ENCODE data around the gene SOD2. TPM values are rescaled to one million over a fixed set of nuclear protein-coding genes. Genes with fewer than 3 reads are reported as not detected.
A peak's percentile ranks its signal among the peaks of the same experiment; 100 is the strongest.

Gene SOD2
- total and polyA plus RNA-seq, 2 of the 13 experiments (the other 11 are each of a cell fraction or from before 2014, with no cell fraction given) = 304 to 309 TPM

GRCh38 chr6:159692303-159693127 lies 526 bp downstream of the SOD2 start (continued):
- TF ChIP-seq, protein P1, sequence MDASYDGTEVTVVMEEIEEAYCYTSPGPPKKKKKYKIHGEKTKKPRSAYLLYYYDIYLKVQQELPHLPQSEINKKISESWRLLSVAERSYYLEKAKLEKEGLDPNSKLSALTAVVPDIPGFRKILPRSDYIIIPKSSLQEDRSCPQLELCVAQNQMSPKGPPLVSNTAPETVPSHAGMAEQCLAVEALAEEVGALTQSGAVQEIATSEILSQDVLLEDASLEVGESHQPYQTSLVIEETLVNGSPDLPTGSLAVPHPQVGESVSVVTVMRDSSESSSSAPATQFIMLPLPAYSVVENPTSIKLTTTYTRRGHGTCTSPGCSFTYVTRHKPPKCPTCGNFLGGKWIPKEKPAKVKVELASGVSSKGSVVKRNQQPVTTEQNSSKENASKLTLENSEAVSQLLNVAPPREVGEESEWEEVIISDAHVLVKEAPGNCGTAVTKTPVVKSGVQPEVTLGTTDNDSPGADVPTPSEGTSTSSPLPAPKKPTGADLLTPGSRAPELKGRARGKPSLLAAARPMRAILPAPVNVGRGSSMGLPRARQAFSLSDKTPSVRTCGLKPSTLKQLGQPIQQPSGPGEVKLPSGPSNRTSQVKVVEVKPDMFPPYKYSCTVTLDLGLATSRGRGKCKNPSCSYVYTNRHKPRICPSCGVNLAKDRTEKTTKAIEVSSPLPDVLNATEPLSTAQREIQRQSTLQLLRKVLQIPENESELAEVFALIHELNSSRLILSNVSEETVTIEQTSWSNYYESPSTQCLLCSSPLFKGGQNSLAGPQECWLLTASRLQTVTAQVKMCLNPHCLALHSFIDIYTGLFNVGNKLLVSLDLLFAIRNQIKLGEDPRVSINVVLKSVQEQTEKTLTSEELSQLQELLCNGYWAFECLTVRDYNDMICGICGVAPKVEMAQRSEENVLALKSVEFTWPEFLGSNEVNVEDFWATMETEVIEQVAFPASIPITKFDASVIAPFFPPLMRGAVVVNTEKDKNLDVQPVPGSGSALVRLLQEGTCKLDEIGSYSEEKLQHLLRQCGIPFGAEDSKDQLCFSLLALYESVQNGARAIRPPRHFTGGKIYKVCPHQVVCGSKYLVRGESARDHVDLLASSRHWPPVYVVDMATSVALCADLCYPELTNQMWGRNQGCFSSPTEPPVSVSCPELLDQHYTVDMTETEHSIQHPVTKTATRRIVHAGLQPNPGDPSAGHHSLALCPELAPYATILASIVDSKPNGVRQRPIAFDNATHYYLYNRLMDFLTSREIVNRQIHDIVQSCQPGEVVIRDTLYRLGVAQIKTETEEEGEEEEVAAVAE (CRISPR knock-in tag; IDR thresholded peaks at IDR 0.05; ENCODE audit: borderline replicate concordance) = no peak
- TF ChIP-seq NR0B2 (CRISPR knock-in tag; IDR thresholded peaks at IDR 0.05) (no peak), HDAC6 (IDR thresholded peaks at IDR 0.05; ENCODE audit: low read depth, low read length) (no peak), DR1 (CRISPR knock-in tag; IDR thresholded peaks at IDR 0.05) (no peak), LCORL (IDR thresholded peaks at IDR 0.05) (no peak), LCORL (CRISPR knock-in tag; IDR thresholded peaks at IDR 0.05) (no peak), ZSCAN30 (CRISPR knock-in tag; IDR thresholded peaks at IDR 0.05) (0 out of 2 replicates have a peak, but pooled peaks have one; percentile 60), MAFG (CRISPR knock-in tag; IDR thresholded peaks at IDR 0.05) (0 out of 2 replicates have a peak, but pooled peaks have one; percentile 49), ZNF709 (CRISPR knock-in tag; IDR thresholded peaks at IDR 0.05) (peak; percentile 73; the same call in 1 of the 2 replicates), ZNF652 (CRISPR knock-in tag; IDR thresholded peaks at IDR 0.05; ENCODE audit: borderline replicate concordance, low read depth) (no peak), KDM3A (CRISPR knock-in tag; IDR thresholded peaks at IDR 0.05; ENCODE audit: low read depth) (no peak; the same call in none of the 2 replicates), SP1 (IDR thresholded peaks at IDR 0.05) (no peak), SP1 (CRISPR knock-in tag; IDR thresholded peaks at IDR 0.05) (no peak), ATAD3A (CRISPR knock-in tag; IDR thresholded peaks at IDR 0.05) (no peak), KDM2A (CRISPR knock-in tag; IDR thresholded peaks at IDR 0.05; ENCODE audit: borderline replicate concordance, low read depth) (0 out of 2 replicates have a peak, but pooled peaks have one; percentile 31), NR2C2 (CRISPR knock-in tag; IDR thresholded peaks at IDR 0.05; ENCODE audit: borderline replicate concordance) (no peak; the same call in 1 of the 2 replicates), ASH2L (IDR thresholded peaks at IDR 0.05; ENCODE audit: insufficient read length, low read depth, low read length) (peak; percentile 60), AGO2 (optimal IDR thresholded peaks at IDR 0.05; ENCODE audit: low read depth, low read length) (peak; percentile 83), SMARCC2 (IDR thresholded peaks at IDR 0.05) (no peak), MEIS2 (CRISPR knock-in tag; IDR thresholded peaks at IDR 0.05) (peak; percentile 9; the same call in 1 of the 2 replicates), SMARCE1 (IDR thresholded peaks at IDR 0.05; ENCODE audit: borderline replicate concordance) (no peak), ARNT2 (CRISPR knock-in tag; IDR thresholded peaks at IDR 0.05; ENCODE audit: low read depth) (0 out of 2 replicates have a peak, but pooled peaks have one; percentile 14), MZF1 (CRISPR knock-in tag; IDR thresholded peaks at IDR 0.05; ENCODE audit: borderline replicate concordance) (no peak)
- TF ChIP-seq, protein P2, sequence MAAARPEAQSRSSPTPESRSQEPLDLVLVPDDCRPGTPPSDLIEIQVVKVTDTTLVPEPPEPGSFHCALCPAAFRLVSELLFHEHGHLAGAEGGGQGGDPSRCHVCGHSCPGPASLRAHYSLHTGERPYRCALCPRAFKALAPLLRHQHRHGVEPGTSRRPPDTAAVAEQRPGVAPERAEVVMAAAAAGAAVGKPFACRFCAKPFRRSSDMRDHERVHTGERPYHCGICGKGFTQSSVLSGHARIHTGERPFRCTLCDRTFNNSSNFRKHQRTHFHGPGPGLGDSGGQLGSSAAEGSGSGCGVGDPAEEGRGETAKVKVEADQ (CRISPR knock-in tag; IDR thresholded peaks at IDR 0.05; ENCODE audit: borderline replicate concordance) = no peak
- TF ChIP-seq, protein P3, sequence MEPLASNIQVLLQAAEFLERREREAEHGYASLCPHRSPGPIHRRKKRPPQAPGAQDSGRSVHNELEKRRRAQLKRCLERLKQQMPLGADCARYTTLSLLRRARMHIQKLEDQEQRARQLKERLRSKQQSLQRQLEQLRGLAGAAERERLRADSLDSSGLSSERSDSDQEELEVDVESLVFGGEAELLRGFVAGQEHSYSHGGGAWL (CRISPR knock-in tag; IDR thresholded peaks at IDR 0.05) = no peak; the same call in 1 of the 2 replicates
